ENCODE measurements around the gene RAP1A.

DNA sequence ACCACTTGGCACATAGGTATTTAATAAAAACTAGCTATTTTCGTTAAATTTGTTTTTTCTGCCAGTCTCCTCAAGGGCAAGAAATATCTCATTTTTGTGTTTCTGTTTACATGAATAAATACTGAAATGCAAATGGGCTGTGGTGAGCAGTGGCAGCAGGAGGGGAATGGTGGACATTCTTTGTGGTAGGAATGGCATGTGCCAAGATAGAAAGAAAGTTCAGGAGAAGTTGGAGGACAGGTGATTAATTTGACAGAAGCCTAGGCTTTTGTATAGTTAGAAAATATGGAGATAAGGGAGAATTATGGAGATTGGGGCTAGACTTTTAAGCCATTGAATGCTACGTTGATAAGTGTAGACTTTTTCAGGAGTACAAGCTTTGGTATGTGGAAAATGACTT is 8.6 kb downstream of the RAP1A start:
- TF ChIP-seq TAF1 (conservative IDR thresholded peaks at IDR 0.05) (no peak), GABPA (IDR thresholded peaks at IDR 0.05 in 1 of 2, conservative IDR thresholded peaks at IDR 0.05 in 1 of 2) (no peak), NR2F2 (IDR thresholded peaks at IDR 0.05) (no peak), YY1 (IDR thresholded peaks at IDR 0.05) (no peak), RXRA (IDR thresholded peaks at IDR 0.05) (no peak), RAD21 (IDR thresholded peaks at IDR 0.05) (no peak), JUND (IDR thresholded peaks at IDR 0.05) (no peak), FOXA1 (IDR thresholded peaks at IDR 0.05) (no peak), EGR1 (IDR thresholded peaks at IDR 0.05; ENCODE audit: low read depth in 2 of 2) (no peak), FOXA2 (IDR thresholded peaks at IDR 0.05) (no peak)
- TF ChIP-seq, protein P1, sequence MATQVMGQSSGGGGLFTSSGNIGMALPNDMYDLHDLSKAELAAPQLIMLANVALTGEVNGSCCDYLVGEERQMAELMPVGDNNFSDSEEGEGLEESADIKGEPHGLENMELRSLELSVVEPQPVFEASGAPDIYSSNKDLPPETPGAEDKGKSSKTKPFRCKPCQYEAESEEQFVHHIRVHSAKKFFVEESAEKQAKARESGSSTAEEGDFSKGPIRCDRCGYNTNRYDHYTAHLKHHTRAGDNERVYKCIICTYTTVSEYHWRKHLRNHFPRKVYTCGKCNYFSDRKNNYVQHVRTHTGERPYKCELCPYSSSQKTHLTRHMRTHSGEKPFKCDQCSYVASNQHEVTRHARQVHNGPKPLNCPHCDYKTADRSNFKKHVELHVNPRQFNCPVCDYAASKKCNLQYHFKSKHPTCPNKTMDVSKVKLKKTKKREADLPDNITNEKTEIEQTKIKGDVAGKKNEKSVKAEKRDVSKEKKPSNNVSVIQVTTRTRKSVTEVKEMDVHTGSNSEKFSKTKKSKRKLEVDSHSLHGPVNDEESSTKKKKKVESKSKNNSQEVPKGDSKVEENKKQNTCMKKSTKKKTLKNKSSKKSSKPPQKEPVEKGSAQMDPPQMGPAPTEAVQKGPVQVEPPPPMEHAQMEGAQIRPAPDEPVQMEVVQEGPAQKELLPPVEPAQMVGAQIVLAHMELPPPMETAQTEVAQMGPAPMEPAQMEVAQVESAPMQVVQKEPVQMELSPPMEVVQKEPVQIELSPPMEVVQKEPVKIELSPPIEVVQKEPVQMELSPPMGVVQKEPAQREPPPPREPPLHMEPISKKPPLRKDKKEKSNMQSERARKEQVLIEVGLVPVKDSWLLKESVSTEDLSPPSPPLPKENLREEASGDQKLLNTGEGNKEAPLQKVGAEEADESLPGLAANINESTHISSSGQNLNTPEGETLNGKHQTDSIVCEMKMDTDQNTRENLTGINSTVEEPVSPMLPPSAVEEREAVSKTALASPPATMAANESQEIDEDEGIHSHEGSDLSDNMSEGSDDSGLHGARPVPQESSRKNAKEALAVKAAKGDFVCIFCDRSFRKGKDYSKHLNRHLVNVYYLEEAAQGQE (IDR thresholded peaks at IDR 0.05): no peak
- TF ChIP-seq, protein P2, sequence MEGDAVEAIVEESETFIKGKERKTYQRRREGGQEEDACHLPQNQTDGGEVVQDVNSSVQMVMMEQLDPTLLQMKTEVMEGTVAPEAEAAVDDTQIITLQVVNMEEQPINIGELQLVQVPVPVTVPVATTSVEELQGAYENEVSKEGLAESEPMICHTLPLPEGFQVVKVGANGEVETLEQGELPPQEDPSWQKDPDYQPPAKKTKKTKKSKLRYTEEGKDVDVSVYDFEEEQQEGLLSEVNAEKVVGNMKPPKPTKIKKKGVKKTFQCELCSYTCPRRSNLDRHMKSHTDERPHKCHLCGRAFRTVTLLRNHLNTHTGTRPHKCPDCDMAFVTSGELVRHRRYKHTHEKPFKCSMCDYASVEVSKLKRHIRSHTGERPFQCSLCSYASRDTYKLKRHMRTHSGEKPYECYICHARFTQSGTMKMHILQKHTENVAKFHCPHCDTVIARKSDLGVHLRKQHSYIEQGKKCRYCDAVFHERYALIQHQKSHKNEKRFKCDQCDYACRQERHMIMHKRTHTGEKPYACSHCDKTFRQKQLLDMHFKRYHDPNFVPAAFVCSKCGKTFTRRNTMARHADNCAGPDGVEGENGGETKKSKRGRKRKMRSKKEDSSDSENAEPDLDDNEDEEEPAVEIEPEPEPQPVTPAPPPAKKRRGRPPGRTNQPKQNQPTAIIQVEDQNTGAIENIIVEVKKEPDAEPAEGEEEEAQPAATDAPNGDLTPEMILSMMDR (IDR thresholded peaks at IDR 0.05; ENCODE audit: low read depth, low read length, missing input control): no peak
- TF ChIP-seq, protein P3, sequence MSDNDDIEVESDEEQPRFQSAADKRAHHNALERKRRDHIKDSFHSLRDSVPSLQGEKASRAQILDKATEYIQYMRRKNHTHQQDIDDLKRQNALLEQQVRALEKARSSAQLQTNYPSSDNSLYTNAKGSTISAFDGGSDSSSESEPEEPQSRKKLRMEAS (IDR thresholded peaks at IDR 0.05): no peak
- TF ChIP-seq, protein P4, sequence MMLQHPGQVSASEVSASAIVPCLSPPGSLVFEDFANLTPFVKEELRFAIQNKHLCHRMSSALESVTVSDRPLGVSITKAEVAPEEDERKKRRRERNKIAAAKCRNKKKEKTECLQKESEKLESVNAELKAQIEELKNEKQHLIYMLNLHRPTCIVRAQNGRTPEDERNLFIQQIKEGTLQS (IDR thresholded peaks at IDR 0.05): no peak

All from liver (tissue), 3 donors.